ENCODE measurements around the gene CLASP1.
"Not testable (repeated sequence)": the region's sequence is repeated elsewhere in the genome, so short reads cannot be mapped to it uniquely, and the experiment has no call there.

CLASP1 gene

GRCh38 chr2:121613152-121613551, 36.1 kb downstream of the CLASP1 start:
- DNase-seq = no peak

- no peak for DNase-seq
These were observed 37.2 kb downstream of the CLASP1 start for GRCh38 chr2:121611730-121612705.

GRCh38 chr2:121611048-121611649, 38.1 kb downstream of the CLASP1 start:
- not testable (repeated sequence) for DNase-seq

DNA sequence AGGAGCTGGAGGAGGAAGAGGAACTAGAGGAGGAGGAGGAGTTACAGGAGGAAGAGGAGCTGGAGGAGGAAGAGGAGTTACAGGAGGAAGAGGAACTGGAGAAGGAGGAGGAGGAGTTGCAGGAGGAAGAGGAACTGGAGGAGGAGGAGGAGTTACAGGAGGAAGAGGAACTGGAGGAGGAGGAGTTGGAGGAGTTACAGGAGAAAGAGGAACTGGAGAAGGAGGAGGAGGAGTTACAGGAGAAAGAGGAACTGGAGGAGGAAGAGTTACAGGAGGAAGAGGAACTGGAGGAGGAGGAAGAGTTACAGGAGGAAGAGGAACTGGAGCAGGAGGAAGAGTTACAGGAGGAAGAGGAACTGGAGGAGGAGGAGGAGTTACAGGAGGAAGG, 38.8 kb downstream of the CLASP1 start:
- DNase-seq = not testable (repeated sequence)

DNA sequence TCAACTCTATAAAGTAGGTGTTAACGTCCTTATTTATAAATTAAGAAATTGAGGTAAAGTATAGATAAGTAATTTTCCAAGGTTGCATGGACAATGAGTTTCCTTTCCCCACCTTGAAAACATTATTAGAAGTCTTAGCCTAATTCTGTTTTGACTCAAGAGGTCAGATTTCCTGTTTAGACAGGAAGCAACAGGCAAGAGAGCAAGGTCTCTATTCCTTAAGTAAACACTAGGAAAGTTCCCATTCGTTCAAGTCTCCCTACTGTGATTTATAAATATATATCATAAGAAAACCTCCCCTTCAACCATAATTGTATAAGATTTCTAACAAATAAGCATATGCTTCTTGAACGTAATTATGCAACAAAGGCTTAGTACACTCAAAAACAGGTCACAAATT, 40.3 kb downstream of the CLASP1 start:
- DNase-seq = no peak

GRCh38 chr2:121608367-121608766, 40.9 kb downstream of the CLASP1 start:
- no peak for DNase-seq

DNA sequence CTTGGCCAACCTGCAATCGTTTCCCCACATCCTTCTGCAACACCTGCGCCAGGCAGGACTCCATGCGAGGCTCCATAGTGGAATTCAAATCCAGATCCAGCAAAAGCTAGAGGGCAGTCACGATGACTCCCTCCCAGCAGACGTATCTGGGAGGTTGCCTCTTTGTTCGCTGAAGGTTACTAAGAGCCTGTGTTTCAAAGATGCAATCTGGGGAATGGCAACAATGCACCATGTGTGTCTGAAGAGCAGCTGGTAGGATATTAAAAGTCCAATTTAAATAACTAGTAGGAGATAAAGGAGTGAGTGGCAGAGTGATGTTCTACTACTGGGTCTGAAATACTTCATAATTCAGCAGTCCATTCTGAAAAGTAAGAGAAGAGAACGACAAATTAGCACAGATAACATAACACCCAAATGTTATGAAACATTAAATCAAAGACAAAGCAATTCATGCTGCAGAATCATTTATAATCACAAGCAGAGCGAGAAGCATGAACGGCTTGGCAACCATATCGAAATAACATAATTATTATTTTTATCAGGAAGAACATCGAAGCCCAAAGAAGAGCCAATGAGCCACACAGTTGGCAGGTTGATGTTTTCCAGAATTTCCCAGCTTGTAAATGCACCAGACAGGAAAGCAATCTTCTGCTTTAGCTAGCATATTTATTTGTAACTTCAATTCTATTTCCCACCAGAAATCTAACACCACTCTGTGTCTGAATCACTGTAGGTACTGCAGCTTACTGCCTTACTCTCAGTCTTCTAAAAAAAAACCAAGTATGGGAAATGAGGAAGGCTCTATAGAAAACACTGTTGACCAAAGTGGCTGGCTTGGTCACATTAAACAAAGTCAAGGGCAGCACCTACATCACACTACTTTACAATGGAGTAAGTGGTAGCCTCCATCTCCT, 43.2 kb downstream of the CLASP1 start:
- no peak for DNase-seq

GRCh38 chr2:121603185-121603584, 46.1 kb downstream of the CLASP1 start:
- DNase-seq = no peak

- DNase-seq = no peak
These were observed 49.2 kb downstream of the CLASP1 start for GRCh38 chr2:121599963-121600651.

DNA sequence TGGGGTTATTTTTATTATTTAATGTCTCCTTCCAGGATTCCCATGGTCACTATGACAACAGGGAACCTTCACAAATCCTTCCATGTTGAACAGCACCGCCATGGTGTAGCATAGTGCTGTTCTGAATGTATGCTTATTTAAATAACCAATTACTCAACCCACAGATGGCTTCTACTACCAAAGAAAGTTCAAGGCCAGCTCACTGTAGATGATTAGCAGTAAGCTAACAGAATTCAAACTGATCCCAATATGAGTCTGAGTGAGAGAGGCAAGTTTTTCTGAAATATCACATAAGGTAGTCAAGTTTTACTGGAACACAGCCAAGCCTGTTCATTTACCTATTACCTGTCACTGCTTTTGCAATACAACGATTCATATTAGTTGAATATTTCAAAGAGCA, 51.2 kb downstream of the CLASP1 start:
- DNase-seq = no peak

DNA sequence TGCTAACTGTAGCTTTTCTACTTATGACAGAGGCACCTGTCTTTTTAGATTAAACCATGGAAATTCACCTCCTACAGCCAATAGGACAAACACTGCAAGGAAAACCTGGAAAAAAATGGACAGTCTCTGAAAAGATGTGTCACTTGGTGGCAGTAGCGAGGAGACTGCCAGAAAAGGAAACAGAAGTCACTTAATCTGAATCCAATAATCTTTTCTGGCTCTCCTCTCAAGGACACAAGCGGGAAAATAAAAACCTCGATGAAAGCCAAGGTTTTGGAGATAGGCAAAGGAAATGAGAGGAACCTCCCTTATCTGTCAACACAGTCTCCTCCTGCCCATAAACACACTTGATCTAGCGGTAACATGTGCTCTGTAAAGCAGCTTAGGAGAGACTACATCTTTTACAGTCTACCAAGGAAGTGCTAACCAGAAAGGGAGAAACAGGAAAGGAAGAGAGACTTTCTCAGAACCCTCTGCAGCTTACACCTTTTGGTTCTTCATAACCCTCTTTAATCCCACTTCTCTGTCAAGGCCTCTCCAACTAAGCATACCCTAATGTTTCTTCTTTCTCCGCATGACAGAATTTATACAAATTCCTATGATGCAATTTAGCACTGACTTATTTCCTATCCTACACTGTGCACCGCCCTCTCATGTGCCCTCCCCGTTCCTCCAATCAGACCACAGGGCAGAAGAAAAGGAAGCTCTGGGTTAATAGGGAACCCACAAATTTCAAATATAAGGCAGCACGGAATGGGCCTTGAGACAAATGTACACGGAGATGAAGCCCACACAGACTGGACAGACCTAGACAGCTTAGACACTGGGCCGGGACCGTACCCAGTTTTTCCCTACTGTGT, 52.8 kb downstream of the CLASP1 start:
- DNase-seq = peak; percentile 14

- peak; percentile 15 for DNase-seq
These were observed 54.0 kb downstream of the CLASP1 start for GRCh38 chr2:121595012-121595891.

- no peak for DNase-seq
These were observed 58.1 kb downstream of the CLASP1 start for GRCh38 chr2:121591199-121591598.

- no peak for DNase-seq
These were observed 60.9 kb downstream of the CLASP1 start for GRCh38 chr2:121588357-121588756.

GRCh38 chr2:121587131-121587530, 62.1 kb downstream of the CLASP1 start:
- no peak for DNase-seq

- no peak for DNase-seq
These were observed 64.5 kb downstream of the CLASP1 start for GRCh38 chr2:121584741-121585140.

DNA sequence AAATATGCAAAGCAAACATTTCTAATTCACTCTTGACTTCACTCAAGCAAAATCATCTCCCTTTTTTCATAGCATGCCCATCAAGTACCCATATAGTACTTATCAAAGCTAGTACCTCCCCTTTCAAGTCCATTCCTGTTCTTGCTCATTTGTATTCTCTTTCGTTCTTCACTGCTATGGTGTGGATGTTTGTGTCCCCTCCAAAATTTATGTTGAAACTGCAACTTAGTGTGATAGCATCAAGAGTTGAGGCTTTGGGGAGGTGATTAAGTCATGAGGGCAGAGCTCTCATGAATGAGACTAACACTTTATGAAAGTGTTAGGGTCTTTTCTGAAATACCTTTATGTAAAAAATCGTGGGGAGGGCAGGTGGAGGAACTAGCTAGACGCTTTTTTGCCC, 65.7 kb downstream of the CLASP1 start:
- DNase-seq = no peak

DNA sequence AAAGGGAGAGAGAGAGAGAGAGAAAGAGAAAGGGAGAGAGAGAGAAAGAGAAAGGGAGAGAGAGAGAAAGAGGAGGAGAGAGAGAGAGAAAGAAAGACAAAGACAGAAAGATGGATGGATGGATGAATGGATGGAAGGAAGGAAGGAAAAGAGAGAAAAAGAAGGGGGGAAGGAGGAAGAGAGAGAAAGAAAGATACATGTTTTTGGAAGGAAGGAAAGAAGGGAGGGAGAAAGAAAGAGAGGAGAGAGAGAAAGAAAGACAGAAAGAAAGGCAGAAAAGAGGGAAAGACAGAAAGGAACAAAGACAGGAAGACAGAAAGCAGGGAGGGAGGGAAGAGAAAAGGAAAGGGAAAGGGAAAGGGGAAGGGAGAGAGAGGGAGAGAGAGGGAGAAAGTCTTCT, 67.0 kb downstream of the CLASP1 start:
- no peak for DNase-seq

- DNase-seq = no peak
These were observed 70.0 kb downstream of the CLASP1 start for GRCh38 chr2:121579309-121579708.

DNA sequence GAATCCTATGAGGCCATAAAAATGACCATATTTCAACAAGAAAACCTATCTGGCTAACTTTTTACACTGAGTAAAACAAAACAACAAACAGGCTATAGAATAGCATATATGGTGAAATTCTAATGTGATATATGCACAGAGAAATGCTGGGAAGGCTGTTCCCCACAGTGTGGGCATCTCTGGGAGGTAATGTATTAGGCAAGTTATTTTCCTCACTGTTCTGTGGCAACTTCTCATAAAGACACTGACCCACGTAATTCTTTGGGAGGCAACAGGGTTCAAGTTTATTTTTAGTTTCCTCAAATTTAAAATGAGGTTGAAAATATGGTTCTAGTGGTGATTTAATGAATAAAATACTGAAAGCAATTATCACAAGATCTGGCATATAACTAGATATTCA, 71.9 kb downstream of the CLASP1 start:
- no peak for DNase-seq

GRCh38 chr2:121576263-121576662, 73.0 kb downstream of the CLASP1 start:
- no peak for DNase-seq

Measured in NCI-H2171 (cell line).